Sigmoid colon (tissue), 7 donors: ENCODE data around the gene ANKS6. TPM values are rescaled to one million over a fixed set of nuclear protein-coding genes. Genes with fewer than 3 reads are reported as not detected.

Experiments
- DNase-seq: peaks from one replicate; pipeline ENCODE4 v3.0.0-alpha.2; 2019
- H3K27ac ChIP-seq, 4 donors: fragments of 200-600 bp; sonication (generic); one replicate each; pipeline ENCODE4 v1.5.1; 2016 to 2019; ENCODE audit warnings: mild to moderate bottlenecking in 1 of 4
- H3K27me3 ChIP-seq, 3 donors: fragments of 200-600 bp; sonication (generic); one replicate each; pipeline ENCODE4 v1.5.1; 2019; ENCODE audit warnings: mild to moderate bottlenecking in 1 of 3
- H3K36me3 ChIP-seq, 4 donors: fragments of 200-600 bp; sonication (generic); one replicate each; pipeline ENCODE4 v1.5.1; 2016 to 2019
- H3K4me1 ChIP-seq, 4 donors: fragments of 200-600 bp; sonication (generic); one replicate each; pipeline ENCODE4 v1.5.1; 2017 to 2019
- H3K4me3 ChIP-seq, 4 donors: fragments of 200-600 bp; sonication (generic); one replicate each; pipeline ENCODE4 v1.5.1; 2017 to 2019; ENCODE audit warnings: mild to moderate bottlenecking in 2 of 4, moderate library complexity in 1 of 4
- H3K9me3 ChIP-seq, 4 donors: fragments of 200-600 bp in 3 of 4; sonication (generic) in 3 of 4; one replicate each; pipeline versions ENCODE4 v1.5.1 to v1.6.1; 2013 to 2019
- CTCF ChIP-seq, 4 experiments: fragments of 450-650 bp in 3 of 4; fragments of 200-600 bp in 1 of 4; IDR thresholded peaks; one replicate each; pipeline ENCODE4 v1.5.1; 2016 to 2019; ENCODE audit warnings: antibody characterized with exemption in 4 of 4, mild to moderate bottlenecking in 3 of 4, moderate library complexity in 2 of 4
- EP300 ChIP-seq, 4 donors: sonication (generic); formaldehyde crosslinking; IDR thresholded peaks; one replicate each; pipeline ENCODE4 v1.6.1; 2017; ENCODE audit warnings: antibody characterized with exemption in 4 of 4
- POLR2A ChIP-seq, 2 donors: fragments of 450-650 bp; IDR thresholded peaks; one replicate each; pipeline ENCODE4 v1.6.1; 2016; ENCODE audit warnings: antibody characterized with exemption in 2 of 2, mild to moderate bottlenecking in 2 of 2, moderate library complexity in 2 of 2
- POLR2AphosphoS5 ChIP-seq, 4 donors: sonication (generic); formaldehyde crosslinking; IDR thresholded peaks; one replicate each; pipeline ENCODE4 v1.6.1; 2017; ENCODE audit warnings: antibody characterized with exemption in 4 of 4
- WGBS, 2 donors: extraction: QIAGEN DNeasy Blood & Tissue Kit; methylation state at CpG; one replicate each; pipeline ENCODE4 v1.1.7; 2013; 5-methylcytosine and 5-hydroxymethylcytosine counted together
- intact Hi-C: fragments of 100-400 bp; cut with DNase I; formaldehyde crosslinking; loops from one replicate; pipeline ENCODE4 v1.15.1; 2023
- polyA plus RNA-seq, 3 donors: library from polyadenylated mRNA; stranded (reverse); fragments of 200-250 nt; gene quantifications; one replicate each; pipeline ENCODE4 v1.2.3, GENCODE V29; 2013
- total RNA-seq, 4 donors: library from RNA; depleted of rRNA; stranded (reverse); fragments of >200 nt; gene quantifications; one replicate each; pipeline ENCODE4 v1.1.0, GENCODE V29; 2016
- donor health status: healthy with polysubstance abuse.
- donor health status: Bipolar disorder and iron deficiency.
- donor health status: healthy.

Gene ANKS6
- total and polyA plus RNA-seq, 7 donors: 5.4 to 22.8 (median 10.7) TPM

GRCh38 chr9:98808411-98808815 is 12.1 kb upstream of the ANKS6 start:
- Histone ChIP-seq H3K27ac (peak overlapping the region; percentile 83 to 90 (median 86)), H3K9me3 (no peaks in the 10 kb centered on the region), H3K27me3 (no peaks in the 10 kb centered on the region), H3K4me1 (peaks cover 0 to 68% (median 51%) of the 10 kb centered on the region in 4 donors), H3K36me3 (no peaks in the 10 kb centered on the region), H3K4me3 (peak overlapping the region; percentile 42 to 64 (median 62))
- 9 to 24% methylated on average over 17 of the region's 17 CpGs for WGBS, 2 donors
- intact Hi-C loops: loop anchor here (5.0 to 10.0 kb wide), 4 partner anchors 39 to 1009 kb away; partner anchors contain the start of genes ALG2 and SEC61B
- peak; percentile 75 for DNase-seq
- TF ChIP-seq POLR2AphosphoS5 (IDR thresholded peaks at IDR 0.05) (no peak), POLR2A (IDR thresholded peaks at IDR 0.05) (no peak), CTCF (IDR thresholded peaks at IDR 0.05) (no peak), EP300 (IDR thresholded peaks at IDR 0.05) (no peak)

GRCh38 chr9:98807814-98808195 is 11.4 kb upstream of the ANKS6 start:
- intact Hi-C loops: loop anchor here (5.0 to 10.0 kb wide), 4 partner anchors 39 to 1009 kb away; partner anchors contain the start of genes ALG2 and SEC61B
- Histone ChIP-seq H3K27ac (peak overlapping the region; percentile 83 to 90 (median 86)), H3K27me3 (no peaks in the 10 kb centered on the region), H3K9me3 (no peaks in the 10 kb centered on the region), H3K36me3 (no peaks in the 10 kb centered on the region), H3K4me1 (peaks cover 0 to 68% (median 51%) of the 10 kb centered on the region in 4 donors), H3K4me3 (peak overlapping the region; percentile 42 to 64 (median 62))
- WGBS, 2 donors: 0% methylated on average over 46 of the region's 46 CpGs
- peak; percentile 71 for DNase-seq
- TF ChIP-seq POLR2A (IDR thresholded peaks at IDR 0.05) (no peak), POLR2AphosphoS5 (IDR thresholded peaks at IDR 0.05) (no peak), EP300 (IDR thresholded peaks at IDR 0.05) (no peak), CTCF (IDR thresholded peaks at IDR 0.05) (no peak)

- DNase-seq: peak; percentile 71
- 2 to 8% methylated on average over 51 of the region's 51 CpGs for WGBS, 2 donors
- peak within 1 kb of the TSS; percentile 83 to 90 (median 86) for H3K27ac ChIP-seq
- no peaks in the 10 kb centered on the region for H3K27me3 ChIP-seq
- peak in 2 of 4 donors; percentile 48 to 61 for TF ChIP-seq POLR2AphosphoS5 (IDR thresholded peaks at IDR 0.05)
- no peak for TF ChIP-seq EP300 (IDR thresholded peaks at IDR 0.05)
- H3K4me3 ChIP-seq: peak within 1 kb of the TSS; percentile 42 to 64 (median 62)
- peaks cover 0 to 68% (median 51%) of the 10 kb centered on the region in 4 donors for H3K4me1 ChIP-seq
- intact Hi-C loops: loop anchor here (5.0 to 10.0 kb wide), 4 partner anchors 40 to 1010 kb away; partner anchors contain the start of genes ALG2 and SEC61B
- no peaks in the 10 kb centered on the region for H3K36me3 ChIP-seq
- H3K9me3 ChIP-seq: no peaks in the 10 kb centered on the region
These were observed 10.9 kb upstream of the ANKS6 start, which contains the start of gene GALNT12 for GRCh38 chr9:98807070-98807813. Gene GALNT12, plus strand, starts transcription at chr9:98807670. Its CDS starts 29 bp downstream, at chr9:98807699.

- peak; percentile 77 for DNase-seq
- Histone ChIP-seq H3K27ac (peak overlapping the region; percentile 83 to 90 (median 86)), H3K9me3 (no peaks in the 10 kb centered on the region), H3K4me3 (peak overlapping the region in 3 of 4 donors; percentile 61 to 64 (median 62)), H3K4me1 (peaks cover 0 to 68% (median 51%) of the 10 kb centered on the region in 4 donors), H3K27me3 (no peaks in the 10 kb centered on the region), H3K36me3 (no peaks in the 10 kb centered on the region)
- 82 to 83% methylated on average over 8 of the region's 8 CpGs for WGBS, 2 donors
- TF ChIP-seq EP300 (IDR thresholded peaks at IDR 0.05) (no peak), CTCF (IDR thresholded peaks at IDR 0.05) (peak in 2 of 4 experiments; percentile 21 to 25), POLR2A (IDR thresholded peaks at IDR 0.05) (no peak), POLR2AphosphoS5 (IDR thresholded peaks at IDR 0.05) (peak in 2 of 4 donors; percentile 8 to 19)
- intact Hi-C loops: loop anchor here (5.0 to 10.0 kb wide), 4 partner anchors 41 to 1011 kb away; partner anchors contain the start of genes ALG2 and SEC61B
These were observed 10.2 kb upstream of the ANKS6 start for GRCh38 chr9:98806394-98807035.
